Vagina (tissue), 2 donors: ENCODE results near the gene FAM13B.
"Not testable (repeated sequence)": the region's sequence is repeated elsewhere in the genome, so short reads cannot be mapped to it uniquely, and the experiment has no call there.

Experiments
- POLR2A ChIP-seq, 2 donors: fragments of 450-650 bp; IDR thresholded peaks; one replicate each; pipeline ENCODE4 v1.6.1; 2017; ENCODE audit warnings: antibody characterized with exemption in 2 of 2, mild to moderate bottlenecking in 2 of 2, moderate library complexity in 2 of 2
- POLR2AphosphoS5 ChIP-seq, 2 donors: sonication (generic); formaldehyde crosslinking; IDR thresholded peaks; one replicate each; pipeline ENCODE4 v1.9.0; 2017; ENCODE audit warnings: antibody characterized with exemption in 2 of 2, mild to moderate bottlenecking in 2 of 2, low read depth in 1 of 2; ENCODE audit not compliant: insufficient read depth in 1 of 2
- TF ChIP-seq, protein P1 (sequence below), 3 experiments: fragments of 450-650 bp in 2 of 3; fragments of 200-600 bp in 1 of 3; sonication (generic) in 1 of 3; IDR thresholded peaks; one replicate each; pipeline ENCODE4 v1.5.1; 2017 to 2019; ENCODE audit warnings: antibody characterized with exemption in 3 of 3, mild to moderate bottlenecking in 2 of 3, moderate library complexity in 2 of 3

DNA sequence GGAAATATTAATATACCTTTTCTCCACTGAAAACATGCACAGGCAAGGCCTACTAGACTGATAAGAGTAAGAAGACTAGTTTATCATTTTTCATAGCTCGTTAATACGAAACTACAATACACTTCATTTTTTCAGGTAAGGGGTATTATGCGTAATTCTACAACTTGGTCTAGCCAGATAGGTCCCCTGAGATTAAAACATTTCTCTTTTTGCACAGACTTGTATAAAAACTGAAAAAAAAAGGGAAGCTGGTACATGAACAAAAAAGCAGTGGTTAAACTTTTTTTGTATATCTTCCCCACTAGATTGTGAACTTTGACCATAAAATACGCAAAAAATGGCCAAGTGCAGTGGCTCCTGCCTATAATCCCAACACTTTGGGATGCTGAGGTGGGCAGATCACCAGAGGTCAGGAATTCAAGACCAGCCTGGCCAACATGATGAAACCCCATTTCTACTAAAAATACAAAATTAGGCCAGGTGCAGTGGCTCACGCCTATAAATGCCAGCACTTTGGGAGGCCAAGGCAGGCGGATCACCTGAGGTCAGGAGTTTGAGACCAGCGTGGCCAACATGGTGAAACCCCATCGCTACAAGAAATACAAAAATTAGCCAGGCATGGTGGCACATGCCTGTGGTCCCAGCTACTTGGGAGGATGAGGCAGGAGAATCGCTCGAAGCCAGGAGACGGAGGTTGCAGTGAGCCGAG, 4.5 kb downstream of the FAM13B start:
- not testable (repeated sequence) for TF ChIP-seq POLR2A (IDR thresholded peaks at IDR 0.05); POLR2AphosphoS5 (IDR thresholded peaks at IDR 0.05; ENCODE audit: insufficient read depth in 1 of 2, low read depth in 1 of 2)
- TF ChIP-seq, protein P1, sequence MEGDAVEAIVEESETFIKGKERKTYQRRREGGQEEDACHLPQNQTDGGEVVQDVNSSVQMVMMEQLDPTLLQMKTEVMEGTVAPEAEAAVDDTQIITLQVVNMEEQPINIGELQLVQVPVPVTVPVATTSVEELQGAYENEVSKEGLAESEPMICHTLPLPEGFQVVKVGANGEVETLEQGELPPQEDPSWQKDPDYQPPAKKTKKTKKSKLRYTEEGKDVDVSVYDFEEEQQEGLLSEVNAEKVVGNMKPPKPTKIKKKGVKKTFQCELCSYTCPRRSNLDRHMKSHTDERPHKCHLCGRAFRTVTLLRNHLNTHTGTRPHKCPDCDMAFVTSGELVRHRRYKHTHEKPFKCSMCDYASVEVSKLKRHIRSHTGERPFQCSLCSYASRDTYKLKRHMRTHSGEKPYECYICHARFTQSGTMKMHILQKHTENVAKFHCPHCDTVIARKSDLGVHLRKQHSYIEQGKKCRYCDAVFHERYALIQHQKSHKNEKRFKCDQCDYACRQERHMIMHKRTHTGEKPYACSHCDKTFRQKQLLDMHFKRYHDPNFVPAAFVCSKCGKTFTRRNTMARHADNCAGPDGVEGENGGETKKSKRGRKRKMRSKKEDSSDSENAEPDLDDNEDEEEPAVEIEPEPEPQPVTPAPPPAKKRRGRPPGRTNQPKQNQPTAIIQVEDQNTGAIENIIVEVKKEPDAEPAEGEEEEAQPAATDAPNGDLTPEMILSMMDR (IDR thresholded peaks at IDR 0.05): not testable (repeated sequence)
